ENCODE measurements around the gene TP53BP2.

- TF ChIP-seq CTCF (IDR thresholded peaks at IDR 0.05 in 4 of 5, conservative IDR thresholded peaks at IDR 0.05 in 1 of 5): peak in 1 of 5 experiments; percentile 9
- TF ChIP-seq POLR2A (IDR thresholded peaks at IDR 0.05): no peak
These were observed 13.8 kb downstream of the TP53BP2 start for GRCh38 chr1:223831755-223832636.

Measured in gastrocnemius medialis (tissue), 4 donors.